Chondrocyte (in vitro differentiated cells): Measurements from ENCODE around the gene USP40. TPM values are rescaled to one million over a fixed set of nuclear protein-coding genes. Genes with fewer than 3 reads are reported as not detected.
A peak's percentile ranks its signal among the peaks of the same experiment; 100 is the strongest.

ENCODE experiments used
- DNase-seq: peaks from one replicate; pipeline ENCODE4 v3.0.0; 2021; ENCODE audit warnings: mixed read lengths, low spot score
- H3K27ac Mint-ChIP-seq: one replicate; pipeline ENCODE4 v1.8.0; 2021; ENCODE audit warnings: mild to moderate bottlenecking, moderate library complexity, mixed read lengths; ENCODE audit not compliant: unreplicated experiment
- H3K27me3 Mint-ChIP-seq: 2 replicates; pipeline ENCODE4 v1.8.0; 2021; ENCODE audit warnings: low read depth, mixed read lengths
- H3K36me3 Mint-ChIP-seq: 2 replicates; pipeline ENCODE4 v1.8.0; 2021; ENCODE audit warnings: low read depth, mixed read lengths
- H3K4me1 Mint-ChIP-seq: 2 replicates; pipeline ENCODE4 v1.8.0; 2021; ENCODE audit warnings: low read depth, mild to moderate bottlenecking, mixed read lengths
- H3K4me3 Mint-ChIP-seq: one replicate; pipeline ENCODE4 v1.8.0; 2021; ENCODE audit warnings: mild to moderate bottlenecking, moderate library complexity, mixed read lengths; ENCODE audit not compliant: unreplicated experiment
- H3K9me3 Mint-ChIP-seq: 2 replicates; pipeline ENCODE4 v1.8.0; 2021; ENCODE audit warnings: low read depth, mixed read lengths
- total RNA-seq: library from RNA; stranded (reverse); gene quantifications from 3 replicates; pipeline ENCODE4 v1.2.1, GENCODE V29; 2021
- TF ChIP-seq, protein P1 (sequence below): fragments of 200-600 bp; sonication (generic); IDR thresholded peaks from 2 replicates; pipeline ENCODE4 v1.5.0; 2021; ENCODE audit warnings: antibody characterized with exemption, mild to moderate bottlenecking, moderate library complexity

Gene USP40
- total RNA-seq, 1 donor from 2014 or later, result 29.4 TPM

DNA sequence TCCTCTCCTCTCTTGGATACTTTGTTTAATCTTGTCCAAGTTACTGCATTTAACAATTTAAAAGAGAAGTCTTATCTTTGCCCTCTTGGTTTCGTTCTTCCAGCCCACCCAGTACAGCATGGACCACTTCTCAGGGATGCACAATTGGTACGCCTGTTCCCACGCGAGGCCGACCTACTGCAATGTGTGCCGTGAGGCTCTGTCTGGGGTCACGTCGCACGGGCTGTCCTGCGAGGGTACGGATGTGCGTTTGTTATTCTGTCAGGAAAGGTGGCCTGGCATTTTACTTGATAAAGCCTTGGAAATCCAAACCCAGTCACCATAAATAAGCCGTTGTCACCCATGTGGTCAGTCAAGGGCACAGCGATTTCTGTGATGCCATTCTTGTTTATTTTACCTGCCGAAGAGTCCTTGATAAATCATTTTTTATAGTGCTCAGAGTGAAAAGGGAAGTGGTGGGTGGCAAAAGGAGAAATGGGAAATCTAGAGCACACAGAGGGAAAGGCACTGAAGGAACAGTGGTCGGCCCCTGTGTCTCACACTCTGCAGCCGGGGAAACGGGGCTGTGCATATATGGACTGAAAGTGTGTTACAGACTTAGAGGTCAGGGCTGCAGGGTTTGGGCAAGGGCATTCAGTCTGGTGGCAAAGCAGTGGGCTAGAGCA is 131.8 kb downstream of the USP40 start:
- Mint-ChIP-seq H3K27me3 (no peaks in the 10 kb centered on the region), H3K9me3 (no peaks in the 10 kb centered on the region), H3K36me3 (peaks cover 24% of the 10 kb centered on the region), H3K4me1 (peaks cover 14% of the 10 kb centered on the region), H3K4me3 (no peak overlapping the region), H3K27ac (no peak overlapping the region)
- DNase-seq, result no peak
- TF ChIP-seq, protein P1, sequence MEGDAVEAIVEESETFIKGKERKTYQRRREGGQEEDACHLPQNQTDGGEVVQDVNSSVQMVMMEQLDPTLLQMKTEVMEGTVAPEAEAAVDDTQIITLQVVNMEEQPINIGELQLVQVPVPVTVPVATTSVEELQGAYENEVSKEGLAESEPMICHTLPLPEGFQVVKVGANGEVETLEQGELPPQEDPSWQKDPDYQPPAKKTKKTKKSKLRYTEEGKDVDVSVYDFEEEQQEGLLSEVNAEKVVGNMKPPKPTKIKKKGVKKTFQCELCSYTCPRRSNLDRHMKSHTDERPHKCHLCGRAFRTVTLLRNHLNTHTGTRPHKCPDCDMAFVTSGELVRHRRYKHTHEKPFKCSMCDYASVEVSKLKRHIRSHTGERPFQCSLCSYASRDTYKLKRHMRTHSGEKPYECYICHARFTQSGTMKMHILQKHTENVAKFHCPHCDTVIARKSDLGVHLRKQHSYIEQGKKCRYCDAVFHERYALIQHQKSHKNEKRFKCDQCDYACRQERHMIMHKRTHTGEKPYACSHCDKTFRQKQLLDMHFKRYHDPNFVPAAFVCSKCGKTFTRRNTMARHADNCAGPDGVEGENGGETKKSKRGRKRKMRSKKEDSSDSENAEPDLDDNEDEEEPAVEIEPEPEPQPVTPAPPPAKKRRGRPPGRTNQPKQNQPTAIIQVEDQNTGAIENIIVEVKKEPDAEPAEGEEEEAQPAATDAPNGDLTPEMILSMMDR, result no peak

DNA sequence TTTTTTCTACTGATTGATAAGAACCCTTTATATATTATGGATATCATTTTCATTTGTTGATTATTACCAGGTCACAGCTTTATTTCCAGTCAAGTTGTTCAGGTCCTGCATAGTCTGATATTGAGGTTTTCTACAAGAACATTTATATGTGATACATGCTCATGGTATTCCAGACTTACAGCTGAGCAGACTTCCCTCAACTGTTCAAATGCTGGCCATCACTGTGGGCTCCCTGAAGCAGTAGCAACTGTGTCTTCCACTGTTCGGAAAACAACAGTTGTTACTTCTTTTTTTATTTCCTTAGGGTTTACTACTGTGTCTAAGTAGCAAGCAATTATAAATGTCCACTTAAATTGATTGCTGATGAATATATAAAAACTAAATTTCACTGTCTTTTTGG is 132.8 kb downstream of the USP40 start:
- peaks cover 24% of the 10 kb centered on the region for H3K4me1 Mint-ChIP-seq
- DNase-seq, result no peak
- peaks cover 19% of the 10 kb centered on the region for H3K36me3 Mint-ChIP-seq
- no peak overlapping the region for H3K27ac Mint-ChIP-seq
- TF ChIP-seq, protein P1, result no peak
- H3K9me3 Mint-ChIP-seq, result no peaks in the 10 kb centered on the region
- no peak overlapping the region for H3K4me3 Mint-ChIP-seq
- no peaks in the 10 kb centered on the region for H3K27me3 Mint-ChIP-seq

DNA sequence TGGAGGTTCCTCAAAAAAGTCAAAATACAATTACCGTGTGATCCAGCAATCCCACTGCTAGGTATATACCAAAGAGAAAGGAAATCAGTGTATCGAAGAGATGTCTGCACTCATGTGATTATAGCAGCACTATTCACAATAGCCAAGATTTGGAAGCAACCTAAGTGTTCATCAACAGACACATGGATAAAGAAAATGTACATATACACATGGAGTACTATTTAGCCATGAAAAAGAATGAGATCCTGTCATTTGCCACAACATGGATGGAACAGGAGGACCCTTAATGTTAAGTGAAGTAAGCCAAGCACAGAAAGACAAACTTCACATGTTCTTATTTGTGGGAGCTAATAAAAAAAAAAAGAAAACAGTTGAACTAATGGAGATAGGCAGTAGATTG is 133.6 kb downstream of the USP40 start:
- DNase-seq, result no peak
- Mint-ChIP-seq H3K27me3 (no peaks in the 10 kb centered on the region), H3K9me3 (no peaks in the 10 kb centered on the region), H3K4me3 (no peak overlapping the region), H3K36me3 (peaks cover 16% of the 10 kb centered on the region), H3K27ac (no peak overlapping the region), H3K4me1 (peaks cover 24% of the 10 kb centered on the region)
- TF ChIP-seq, protein P1, result no peak

DNA sequence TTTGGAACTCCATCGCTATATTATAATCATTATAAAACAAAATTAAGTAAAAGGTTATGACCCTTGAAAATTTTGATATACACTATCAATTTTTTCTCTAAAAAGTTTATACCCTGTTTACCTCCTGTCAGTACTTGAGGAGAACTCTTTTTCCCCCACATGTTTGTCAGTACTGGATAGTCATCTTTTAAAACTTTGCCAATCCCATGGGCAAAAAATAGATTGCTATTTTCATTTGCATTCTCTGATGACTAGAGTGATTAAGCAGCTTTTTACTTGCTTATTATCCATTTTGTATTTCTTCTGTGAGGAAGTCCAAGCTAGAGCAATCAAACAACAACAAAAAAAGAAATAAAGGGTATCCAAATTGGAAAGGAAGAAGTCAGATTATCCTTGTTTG is 135.9 kb downstream of the USP40 start:
- H3K4me1 Mint-ChIP-seq, result peaks cover 43% of the 10 kb centered on the region
- no peak overlapping the region for H3K27ac Mint-ChIP-seq
- TF ChIP-seq, protein P1, result no peak
- no peaks in the 10 kb centered on the region for H3K27me3 Mint-ChIP-seq
- H3K9me3 Mint-ChIP-seq, result peaks cover 11% of the 10 kb centered on the region
- peaks cover 14% of the 10 kb centered on the region for H3K36me3 Mint-ChIP-seq
- H3K4me3 Mint-ChIP-seq, result no peak overlapping the region
- no peak for DNase-seq

DNA sequence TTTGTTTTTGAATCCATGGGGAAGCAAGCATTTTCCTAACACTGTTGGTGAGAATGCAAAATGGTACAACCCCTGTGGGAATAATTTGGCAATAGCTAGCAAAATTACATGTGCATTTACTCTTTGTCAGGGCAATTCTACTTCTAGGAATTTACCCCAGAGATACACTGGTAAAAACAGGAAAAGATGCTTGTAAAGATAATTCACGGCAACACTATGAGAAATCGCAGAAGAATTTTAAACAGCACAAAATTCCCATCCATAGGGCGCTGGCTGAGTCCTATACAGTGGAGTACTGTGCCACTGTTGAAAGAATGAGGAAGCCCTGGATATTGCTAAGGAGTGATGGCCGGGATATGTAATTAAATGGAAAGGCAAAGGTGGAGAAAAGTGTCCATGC is 136.5 kb downstream of the USP40 start:
- Mint-ChIP-seq H3K27me3 (no peaks in the 10 kb centered on the region), H3K4me1 (peaks cover 46% of the 10 kb centered on the region), H3K9me3 (peaks cover 11% of the 10 kb centered on the region), H3K36me3 (peaks cover 11% of the 10 kb centered on the region), H3K4me3 (no peak overlapping the region), H3K27ac (peak overlapping the region; percentile 67)
- no peak for DNase-seq
- TF ChIP-seq, protein P1, result no peak
